ENCODE measurements around the gene RTKN2.

DNA sequence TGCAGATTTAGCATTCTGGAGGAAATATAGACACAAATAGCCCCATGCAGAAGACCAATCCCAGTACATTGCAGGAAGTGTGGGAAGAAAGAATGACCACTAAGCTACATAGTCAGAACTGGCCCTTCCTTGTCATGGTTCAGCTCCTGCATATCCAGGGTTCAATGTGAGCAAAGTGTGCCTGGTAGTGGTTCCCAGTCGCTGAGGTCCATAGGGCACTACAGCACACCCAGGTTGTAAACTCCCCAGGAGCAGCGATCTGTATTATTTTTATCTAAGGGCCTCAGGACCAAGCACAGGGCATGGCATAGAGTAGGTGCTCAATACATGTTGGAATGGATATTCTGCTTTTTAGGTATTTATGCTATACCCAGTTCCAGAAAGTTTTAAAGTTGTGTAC is 114.4 kb downstream of the RTKN2 start:
- TF ChIP-seq RBM25 (IDR thresholded peaks at IDR 0.05; ENCODE audit: low read depth, low read length, severe bottlenecking) = no peak
- no peak for TF ChIP-seq ZNF324 (CRISPR knock-in tag; IDR thresholded peaks at IDR 0.05)
- no peak for TF ChIP-seq PTTG1 (tag; IDR thresholded peaks at IDR 0.05; ENCODE audit: low read depth)
- TF ChIP-seq FIP1L1 (IDR thresholded peaks at IDR 0.05; ENCODE audit: low read depth, low read length, poor library complexity, severe bottlenecking) = no peak
- TF ChIP-seq HDAC2 (IDR thresholded peaks at IDR 0.05) = no peak
- TF ChIP-seq ZC3H4 (CRISPR knock-in tag; IDR thresholded peaks at IDR 0.05; ENCODE audit: borderline replicate concordance) = no peak
- no peak for TF ChIP-seq BRF1 (IDR thresholded peaks at IDR 0.05; ENCODE audit: borderline replicate concordance, extremely low read depth, insufficient read length)
- TF ChIP-seq, protein P1, sequence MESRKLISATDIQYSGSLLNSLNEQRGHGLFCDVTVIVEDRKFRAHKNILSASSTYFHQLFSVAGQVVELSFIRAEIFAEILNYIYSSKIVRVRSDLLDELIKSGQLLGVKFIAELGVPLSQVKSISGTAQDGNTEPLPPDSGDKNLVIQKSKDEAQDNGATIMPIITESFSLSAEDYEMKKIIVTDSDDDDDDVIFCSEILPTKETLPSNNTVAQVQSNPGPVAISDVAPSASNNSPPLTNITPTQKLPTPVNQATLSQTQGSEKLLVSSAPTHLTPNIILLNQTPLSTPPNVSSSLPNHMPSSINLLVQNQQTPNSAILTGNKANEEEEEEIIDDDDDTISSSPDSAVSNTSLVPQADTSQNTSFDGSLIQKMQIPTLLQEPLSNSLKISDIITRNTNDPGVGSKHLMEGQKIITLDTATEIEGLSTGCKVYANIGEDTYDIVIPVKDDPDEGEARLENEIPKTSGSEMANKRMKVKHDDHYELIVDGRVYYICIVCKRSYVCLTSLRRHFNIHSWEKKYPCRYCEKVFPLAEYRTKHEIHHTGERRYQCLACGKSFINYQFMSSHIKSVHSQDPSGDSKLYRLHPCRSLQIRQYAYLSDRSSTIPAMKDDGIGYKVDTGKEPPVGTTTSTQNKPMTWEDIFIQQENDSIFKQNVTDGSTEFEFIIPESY (CRISPR knock-in tag; IDR thresholded peaks at IDR 0.05) = no peak
- TF ChIP-seq, protein P2, sequence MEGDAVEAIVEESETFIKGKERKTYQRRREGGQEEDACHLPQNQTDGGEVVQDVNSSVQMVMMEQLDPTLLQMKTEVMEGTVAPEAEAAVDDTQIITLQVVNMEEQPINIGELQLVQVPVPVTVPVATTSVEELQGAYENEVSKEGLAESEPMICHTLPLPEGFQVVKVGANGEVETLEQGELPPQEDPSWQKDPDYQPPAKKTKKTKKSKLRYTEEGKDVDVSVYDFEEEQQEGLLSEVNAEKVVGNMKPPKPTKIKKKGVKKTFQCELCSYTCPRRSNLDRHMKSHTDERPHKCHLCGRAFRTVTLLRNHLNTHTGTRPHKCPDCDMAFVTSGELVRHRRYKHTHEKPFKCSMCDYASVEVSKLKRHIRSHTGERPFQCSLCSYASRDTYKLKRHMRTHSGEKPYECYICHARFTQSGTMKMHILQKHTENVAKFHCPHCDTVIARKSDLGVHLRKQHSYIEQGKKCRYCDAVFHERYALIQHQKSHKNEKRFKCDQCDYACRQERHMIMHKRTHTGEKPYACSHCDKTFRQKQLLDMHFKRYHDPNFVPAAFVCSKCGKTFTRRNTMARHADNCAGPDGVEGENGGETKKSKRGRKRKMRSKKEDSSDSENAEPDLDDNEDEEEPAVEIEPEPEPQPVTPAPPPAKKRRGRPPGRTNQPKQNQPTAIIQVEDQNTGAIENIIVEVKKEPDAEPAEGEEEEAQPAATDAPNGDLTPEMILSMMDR (IDR thresholded peaks at IDR 0.05 in 2 of 3, conservative IDR thresholded peaks at IDR 0.05 in 1 of 3; ENCODE audit: insufficient read depth in 2 of 3, low read depth in 1 of 3, low read length in 3 of 3) = no peak
- no peak for TF ChIP-seq RCOR1 (IDR thresholded peaks at IDR 0.05; ENCODE audit: borderline replicate concordance in 1 of 2, low read depth in 2 of 2, low read length in 2 of 2)

Data from K562 (cell line).